ENCODE results near the gene TRIP13.
"Not testable (repeated sequence)": the region's sequence is repeated elsewhere in the genome, so short reads cannot be mapped to it uniquely, and the experiment has no call there.

TRIP13 gene, protein sequence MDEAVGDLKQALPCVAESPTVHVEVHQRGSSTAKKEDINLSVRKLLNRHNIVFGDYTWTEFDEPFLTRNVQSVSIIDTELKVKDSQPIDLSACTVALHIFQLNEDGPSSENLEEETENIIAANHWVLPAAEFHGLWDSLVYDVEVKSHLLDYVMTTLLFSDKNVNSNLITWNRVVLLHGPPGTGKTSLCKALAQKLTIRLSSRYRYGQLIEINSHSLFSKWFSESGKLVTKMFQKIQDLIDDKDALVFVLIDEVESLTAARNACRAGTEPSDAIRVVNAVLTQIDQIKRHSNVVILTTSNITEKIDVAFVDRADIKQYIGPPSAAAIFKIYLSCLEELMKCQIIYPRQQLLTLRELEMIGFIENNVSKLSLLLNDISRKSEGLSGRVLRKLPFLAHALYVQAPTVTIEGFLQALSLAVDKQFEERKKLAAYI

DNA sequence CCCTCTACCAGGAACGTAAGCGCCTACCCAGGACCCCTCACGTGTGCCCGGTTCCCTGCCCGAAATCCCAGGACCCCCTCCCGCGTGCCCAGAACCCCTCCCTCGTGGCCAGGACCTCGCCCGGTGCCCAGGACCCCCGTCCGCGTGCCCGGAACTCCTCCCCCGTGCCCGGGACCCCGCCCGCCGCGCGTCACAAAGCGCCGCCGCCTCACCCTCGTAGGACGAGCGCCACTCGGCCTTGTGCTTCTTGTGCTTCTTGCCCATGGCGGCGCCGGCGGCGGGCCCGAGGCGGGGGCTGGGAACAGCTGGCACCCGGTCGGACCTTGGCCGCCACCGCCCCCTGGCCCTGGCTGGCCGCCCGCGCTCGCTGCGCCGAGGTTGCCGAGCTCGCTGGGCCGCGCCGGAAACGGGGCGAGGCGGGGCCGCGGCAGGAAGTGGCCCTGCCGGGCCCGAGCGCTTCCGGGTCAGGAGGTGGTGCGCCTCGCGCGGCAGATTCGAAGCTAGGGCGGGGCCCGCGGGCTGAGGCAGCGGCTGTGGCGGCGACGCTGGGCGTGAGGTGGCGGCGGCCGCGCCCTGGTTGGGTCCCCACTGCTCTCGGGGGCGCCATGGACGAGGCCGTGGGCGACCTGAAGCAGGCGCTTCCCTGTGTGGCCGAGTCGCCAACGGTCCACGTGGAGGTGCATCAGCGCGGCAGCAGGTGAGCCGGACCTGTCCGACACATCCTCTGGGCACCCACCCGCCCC, at the start of gene TRIP13, which contains the start of gene BRD9:
TSS of gene TRIP13 (plus strand) at position 491 of the 743 bp plus-strand sequence. CDS start at position 606, 115 bp downstream.
TSS of gene BRD9 (minus strand) at position 408 of the 743 bp plus-strand sequence. CDS start at position 264, 144 bp downstream.
- H3K36me3 ChIP-seq (ENCODE audit: insufficient read depth, low read length): peaks cover 71% of the 10 kb centered on the region
- DNase-seq (ENCODE audit: low read depth, low spot score): no peak
- peak within 1 kb of the TSS; percentile 68; the same call in 1 of the 2 replicates for H3K27ac ChIP-seq
- H3K9ac ChIP-seq (ENCODE audit: insufficient read length): peak within 1 kb of the TSS; percentile 88
- no peaks in the 10 kb centered on the region for H3K9me3 ChIP-seq (ENCODE audit: low read depth, low read length)
- TF ChIP-seq POLR2AphosphoS5 (IDR thresholded peaks at IDR 0.05; ENCODE audit: borderline replicate concordance, low read depth, low read length) (peak; percentile 63; the same call in 1 of the 2 replicates), EZH2 (IDR thresholded peaks at IDR 0.05) (no peak)
- H3K4me3 ChIP-seq: peak within 1 kb of the TSS; percentile 81

DNA sequence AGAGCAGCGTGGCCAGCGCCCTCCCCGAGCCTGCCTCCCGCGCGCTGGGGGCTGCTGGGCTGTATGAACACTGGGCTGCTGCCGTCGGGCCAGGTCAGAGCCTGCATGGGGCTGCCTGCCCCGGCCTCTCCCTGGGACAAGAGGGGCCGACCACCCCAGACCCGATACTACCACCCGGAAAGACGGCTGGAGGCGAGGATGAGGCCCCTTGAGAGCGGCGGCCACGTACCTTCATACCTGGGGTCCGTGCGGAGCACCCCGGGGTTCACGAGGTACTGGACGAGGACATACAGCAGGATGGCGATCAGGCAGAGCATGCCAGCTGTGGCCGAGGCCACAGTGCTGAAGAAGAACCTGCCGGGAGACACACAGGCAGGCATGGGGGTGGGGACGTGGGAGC, 49.3 kb upstream of the TRIP13 start:
- not testable (repeated sequence) for H3K9ac ChIP-seq (ENCODE audit: insufficient read length); DNase-seq (ENCODE audit: low read depth, low spot score)

DNA sequence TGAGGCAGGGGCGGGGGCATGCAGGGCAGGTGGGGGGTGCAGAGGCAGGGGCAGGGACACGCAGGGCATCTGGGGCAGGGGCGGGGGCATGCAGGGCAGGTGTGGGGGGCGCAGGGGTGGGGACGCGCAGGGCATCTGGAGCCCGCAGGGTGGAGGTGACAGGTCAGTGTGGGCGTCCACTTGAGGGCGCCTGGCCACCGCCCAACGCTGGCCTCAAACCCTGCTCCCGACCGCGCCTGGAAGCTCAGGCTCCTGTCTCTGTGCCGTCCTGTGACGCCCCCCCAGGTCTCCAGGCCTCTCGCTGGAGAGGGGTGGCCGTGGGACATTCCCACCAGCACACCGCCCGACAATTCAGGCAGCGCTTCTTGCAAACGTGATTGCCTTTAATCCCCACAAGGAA, 48.8 kb upstream of the TRIP13 start:
- H3K27ac ChIP-seq; H3K36me3 ChIP-seq (ENCODE audit: insufficient read depth, low read length); DNase-seq (ENCODE audit: low read depth, low spot score); H3K4me3 ChIP-seq; H3K9me3 ChIP-seq (ENCODE audit: low read depth, low read length); H3K9ac ChIP-seq (ENCODE audit: insufficient read length): not testable (repeated sequence)

More for the DNA sequence above, 49.3 kb upstream of the TRIP13 start:
- H3K36me3 ChIP-seq (ENCODE audit: insufficient read depth, low read length); H3K4me3 ChIP-seq; H3K9me3 ChIP-seq (ENCODE audit: low read depth, low read length); H3K27ac ChIP-seq: not testable (repeated sequence)

DNA sequence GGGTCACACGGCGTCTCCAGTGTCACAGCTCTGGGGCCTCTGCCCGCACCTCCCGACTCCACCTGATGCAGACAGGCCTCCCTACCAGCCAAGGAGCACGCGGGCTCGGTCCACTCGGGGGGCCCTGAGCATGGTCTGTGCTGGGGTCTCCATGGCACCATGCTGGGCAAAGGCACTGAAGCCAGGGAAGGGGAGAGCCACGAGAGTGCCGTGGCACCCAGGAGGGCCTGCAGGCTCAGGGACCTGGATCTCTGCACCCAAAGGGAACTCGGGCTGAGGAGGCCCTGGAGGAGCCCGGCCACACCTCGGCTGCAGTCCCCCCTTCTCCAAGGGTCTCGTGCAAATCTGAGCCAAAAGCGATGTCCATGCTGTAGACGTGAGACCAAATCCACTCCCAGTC, 48.3 kb upstream of the TRIP13 start:
- H3K9ac ChIP-seq (ENCODE audit: insufficient read length); DNase-seq (ENCODE audit: low read depth, low spot score); H3K36me3 ChIP-seq (ENCODE audit: insufficient read depth, low read length); H3K9me3 ChIP-seq (ENCODE audit: low read depth, low read length); H3K4me3 ChIP-seq; H3K27ac ChIP-seq: not testable (repeated sequence)

DNA sequence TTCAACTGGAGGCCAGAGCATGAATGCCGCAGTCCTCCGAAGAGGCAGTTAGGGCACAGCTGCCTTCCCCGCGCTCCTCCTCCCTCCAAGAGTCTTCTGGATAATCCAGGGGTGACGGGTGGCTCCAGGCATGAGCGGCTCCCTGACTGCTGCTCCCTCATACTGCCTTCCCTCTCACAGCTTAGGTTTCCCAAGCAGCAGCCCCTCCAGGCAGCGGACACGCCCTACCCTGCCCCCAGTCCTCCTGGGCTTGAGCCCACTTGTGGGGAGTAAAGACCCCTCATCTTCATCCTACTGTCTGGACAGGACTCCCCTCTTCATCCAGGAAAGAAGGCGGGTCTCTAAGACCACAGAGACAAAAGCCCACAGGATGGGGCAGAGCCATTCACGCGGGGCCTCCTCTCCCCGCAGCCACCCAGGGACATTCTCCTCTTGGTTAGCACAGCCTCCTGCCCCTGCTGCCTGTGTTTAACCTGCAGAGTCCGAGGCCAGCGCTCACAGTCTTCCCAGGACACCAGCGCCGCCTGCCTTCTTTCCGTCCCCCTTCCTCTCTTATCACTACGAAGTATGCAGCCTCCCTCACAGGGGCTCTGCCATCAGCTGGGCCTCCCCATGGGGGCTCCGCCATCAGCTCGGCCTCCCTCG, 47.5 kb upstream of the TRIP13 start:
- not testable (repeated sequence) for H3K9ac ChIP-seq (ENCODE audit: insufficient read length); H3K4me3 ChIP-seq; DNase-seq (ENCODE audit: low read depth, low spot score); H3K27ac ChIP-seq; H3K9me3 ChIP-seq (ENCODE audit: low read depth, low read length); H3K36me3 ChIP-seq (ENCODE audit: insufficient read depth, low read length)

DNA sequence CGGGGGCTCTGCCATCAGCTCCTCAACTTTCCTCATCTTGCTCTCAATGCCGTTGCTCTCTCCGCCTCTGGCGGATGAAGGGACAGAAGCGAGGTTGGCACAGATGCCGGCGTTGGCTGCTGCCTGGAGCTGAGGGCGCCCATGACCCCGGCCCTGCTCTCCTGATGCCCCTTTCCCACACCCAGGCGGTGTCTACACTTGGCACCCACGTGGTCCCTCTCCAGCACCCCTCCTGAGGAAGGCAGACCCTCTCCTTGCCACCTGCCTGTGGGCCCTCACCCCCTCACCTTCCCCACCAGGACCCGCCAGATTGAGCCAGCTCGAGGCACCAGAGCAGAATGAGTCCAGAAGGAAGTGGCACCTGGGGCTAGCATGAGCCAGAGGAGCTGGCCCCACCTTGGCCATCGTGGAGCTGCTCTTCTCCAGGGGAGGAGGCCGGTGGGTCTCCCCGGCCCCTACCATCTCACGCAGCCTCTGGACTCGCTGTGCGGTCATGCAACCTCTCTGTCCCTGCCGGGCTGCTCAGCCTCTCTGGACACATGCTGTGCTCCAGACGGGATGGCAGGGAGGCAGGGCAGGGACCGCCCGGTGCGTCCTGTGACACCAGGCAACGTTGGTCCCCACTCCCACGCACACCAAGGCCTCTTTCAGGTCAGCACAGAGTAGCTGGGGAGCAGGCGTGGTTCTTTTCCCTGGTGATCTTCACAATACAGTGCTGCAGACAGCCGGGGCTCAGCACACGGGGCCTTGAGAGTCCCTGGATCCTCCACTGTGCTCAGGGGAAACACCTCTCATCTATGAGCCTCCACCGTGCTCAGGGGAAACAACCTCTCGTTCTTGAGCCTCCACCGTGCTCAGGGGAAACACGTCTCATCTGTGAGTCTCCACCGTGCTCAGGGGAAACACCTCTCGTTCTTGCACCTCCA, 46.7 kb upstream of the TRIP13 start:
- not testable (repeated sequence) for H3K9me3 ChIP-seq (ENCODE audit: low read depth, low read length); H3K4me3 ChIP-seq; H3K27ac ChIP-seq; DNase-seq (ENCODE audit: low read depth, low spot score); H3K36me3 ChIP-seq (ENCODE audit: insufficient read depth, low read length); H3K9ac ChIP-seq (ENCODE audit: insufficient read length)

DNA sequence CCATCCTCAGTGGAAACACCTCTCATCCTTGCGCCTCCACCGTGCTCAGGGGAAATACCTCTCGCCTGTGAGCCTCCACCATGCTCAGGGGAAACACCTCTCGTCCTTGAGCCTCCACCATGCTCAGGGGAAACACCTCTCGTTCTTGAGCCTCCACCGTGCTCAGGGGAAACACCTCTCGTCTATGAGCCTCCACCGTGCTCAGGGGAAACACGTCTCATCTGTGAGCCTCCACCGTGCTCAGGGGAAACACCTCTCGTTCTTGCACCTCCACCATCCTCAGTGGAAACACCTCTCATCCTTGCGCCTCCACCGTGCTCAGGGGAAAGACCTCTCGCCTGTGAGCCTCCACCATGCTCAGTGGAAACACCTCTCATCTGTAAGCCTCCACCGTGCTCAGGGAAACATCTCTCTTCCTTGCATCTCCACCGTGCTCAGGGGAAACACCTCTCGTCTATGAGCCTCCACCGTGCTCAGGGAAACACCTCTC, 46.0 kb upstream of the TRIP13 start:
- not testable (repeated sequence) for H3K36me3 ChIP-seq (ENCODE audit: insufficient read depth, low read length); H3K27ac ChIP-seq; H3K9me3 ChIP-seq (ENCODE audit: low read depth, low read length); H3K9ac ChIP-seq (ENCODE audit: insufficient read length); DNase-seq (ENCODE audit: low read depth, low spot score); H3K4me3 ChIP-seq

DNA sequence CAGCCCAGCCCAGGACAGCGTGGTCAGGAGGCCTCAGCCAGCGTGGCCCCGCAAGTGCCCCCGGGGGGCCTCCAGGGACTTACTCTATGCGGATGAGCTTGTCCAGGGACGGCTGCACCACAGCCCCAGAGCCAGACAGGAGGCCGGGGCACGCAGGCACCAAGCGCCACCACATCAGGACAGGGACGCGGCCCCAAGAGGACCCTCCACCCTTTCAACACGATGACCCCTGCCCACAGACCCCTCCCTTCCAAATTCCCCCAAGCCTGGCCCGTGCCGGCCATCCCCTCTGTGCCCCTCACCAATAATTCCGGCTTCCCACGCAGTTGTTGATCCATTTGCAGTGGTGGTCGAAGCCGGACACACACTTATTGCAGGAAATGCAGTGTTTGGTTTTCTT, 45.5 kb upstream of the TRIP13 start:
- H3K36me3 ChIP-seq (ENCODE audit: insufficient read depth, low read length); H3K4me3 ChIP-seq; DNase-seq (ENCODE audit: low read depth, low spot score); H3K27ac ChIP-seq; H3K9ac ChIP-seq (ENCODE audit: insufficient read length); H3K9me3 ChIP-seq (ENCODE audit: low read depth, low read length): not testable (repeated sequence)

DNA sequence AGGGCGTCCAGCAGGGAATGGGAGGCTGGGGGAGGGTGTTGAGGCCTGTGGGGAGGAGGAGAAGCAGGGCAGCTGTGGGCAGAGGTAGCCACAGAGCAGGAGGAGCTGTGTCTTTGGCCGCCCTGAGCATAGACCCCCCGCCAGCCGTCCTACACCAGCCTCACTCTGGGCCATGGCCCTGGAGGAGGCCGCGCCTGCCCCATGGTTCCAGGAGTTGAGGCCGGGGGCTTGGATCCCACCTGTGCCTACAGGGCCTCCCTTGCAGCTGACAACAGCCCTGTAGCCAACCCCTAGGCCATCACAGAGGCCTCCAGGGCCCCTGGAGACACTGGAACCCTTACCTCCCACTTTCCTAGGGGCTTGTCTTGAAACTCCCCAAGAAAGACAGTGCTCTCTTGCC, 44.9 kb upstream of the TRIP13 start:
- H3K4me3 ChIP-seq; H3K36me3 ChIP-seq (ENCODE audit: insufficient read depth, low read length); DNase-seq (ENCODE audit: low read depth, low spot score); H3K27ac ChIP-seq; H3K9ac ChIP-seq (ENCODE audit: insufficient read length); H3K9me3 ChIP-seq (ENCODE audit: low read depth, low read length): not testable (repeated sequence)
